ENCODE data around the gene CFAP157.
A peak's percentile ranks its signal among the peaks of the same experiment; 100 is the strongest.

Gene CFAP157

GRCh38 chr9:127717766-127718165, 11.0 kb downstream of the CFAP157 start:
- Mint-ChIP-seq H3K36me3 (no peaks in the 10 kb centered on the region), H3K4me3 (no peak overlapping the region), H3K27ac (no peak overlapping the region), H3K9me3 (ENCODE audit: low read depth) (no peaks in the 10 kb centered on the region), H3K27me3 (no peaks in the 10 kb centered on the region), H3K4me1 (ENCODE audit: low read depth) (peaks cover 37% of the 10 kb centered on the region)

- peak overlapping the region; percentile 11 for H3K4me3 Mint-ChIP-seq
- H3K27me3 Mint-ChIP-seq, result no peaks in the 10 kb centered on the region
- H3K27ac Mint-ChIP-seq, result peak overlapping the region; percentile 90
- peaks cover 33% of the 10 kb centered on the region for H3K4me1 Mint-ChIP-seq (ENCODE audit: low read depth)
- H3K9me3 Mint-ChIP-seq (ENCODE audit: low read depth), result no peaks in the 10 kb centered on the region
- no peaks in the 10 kb centered on the region for H3K36me3 Mint-ChIP-seq
Measured at GRCh38 chr9:127720031-127720864, 13.5 kb downstream of the CFAP157 start.

- Mint-ChIP-seq H3K27me3 (no peaks in the 10 kb centered on the region), H3K27ac (peak overlapping the region; percentile 79), H3K36me3 (no peaks in the 10 kb centered on the region), H3K4me1 (ENCODE audit: low read depth) (peaks cover 30% of the 10 kb centered on the region), H3K4me3 (peak overlapping the region; percentile 35), H3K9me3 (ENCODE audit: low read depth) (no peaks in the 10 kb centered on the region)
Measured at GRCh38 chr9:127720865-127721227, 14.1 kb downstream of the CFAP157 start.

- Mint-ChIP-seq H3K4me3 (peak overlapping the region; percentile 35), H3K36me3 (no peaks in the 10 kb centered on the region), H3K27me3 (no peaks in the 10 kb centered on the region), H3K27ac (peak overlapping the region; percentile 61), H3K4me1 (ENCODE audit: low read depth) (peaks cover 24% of the 10 kb centered on the region), H3K9me3 (ENCODE audit: low read depth) (no peaks in the 10 kb centered on the region)
Measured at GRCh38 chr9:127721391-127721821, 14.6 kb downstream of the CFAP157 start.

- H3K27ac Mint-ChIP-seq, result no peak overlapping the region
Measured at GRCh38 chr9:127722055-127722745, 15.4 kb downstream of the CFAP157 start.

GRCh38 chr9:127723013-127723412, 16.2 kb downstream of the CFAP157 start:
- Mint-ChIP-seq H3K4me1 (ENCODE audit: low read depth) (peaks cover 24% of the 10 kb centered on the region), H3K27me3 (no peaks in the 10 kb centered on the region), H3K36me3 (no peaks in the 10 kb centered on the region), H3K9me3 (ENCODE audit: low read depth) (no peaks in the 10 kb centered on the region), H3K27ac (no peak overlapping the region), H3K4me3 (no peak overlapping the region)

More at GRCh38 chr9:127722055-127722745, 15.4 kb downstream of the CFAP157 start:
- peaks cover 24% of the 10 kb centered on the region for H3K4me1 Mint-ChIP-seq (ENCODE audit: low read depth)
- no peaks in the 10 kb centered on the region for H3K27me3 Mint-ChIP-seq
- H3K4me3 Mint-ChIP-seq, result no peak overlapping the region
- H3K36me3 Mint-ChIP-seq, result no peaks in the 10 kb centered on the region
- no peaks in the 10 kb centered on the region for H3K9me3 Mint-ChIP-seq (ENCODE audit: low read depth)

- H3K36me3 Mint-ChIP-seq, result no peaks in the 10 kb centered on the region
- no peak overlapping the region for H3K27ac Mint-ChIP-seq
- no peaks in the 10 kb centered on the region for H3K27me3 Mint-ChIP-seq
- no peaks in the 10 kb centered on the region for H3K9me3 Mint-ChIP-seq (ENCODE audit: low read depth)
- peaks cover 24% of the 10 kb centered on the region for H3K4me1 Mint-ChIP-seq (ENCODE audit: low read depth)
- H3K4me3 Mint-ChIP-seq, result no peak overlapping the region
Measured at GRCh38 chr9:127723444-127723843, 16.7 kb downstream of the CFAP157 start.

- H3K27me3 Mint-ChIP-seq, result no peaks in the 10 kb centered on the region
- no peak overlapping the region for H3K4me3 Mint-ChIP-seq
- H3K36me3 Mint-ChIP-seq, result no peaks in the 10 kb centered on the region
- H3K27ac Mint-ChIP-seq, result no peak overlapping the region
- H3K9me3 Mint-ChIP-seq (ENCODE audit: low read depth), result no peaks in the 10 kb centered on the region
- peaks cover 24% of the 10 kb centered on the region for H3K4me1 Mint-ChIP-seq (ENCODE audit: low read depth)
Measured at GRCh38 chr9:127724012-127724411, 17.2 kb downstream of the CFAP157 start.

GRCh38 chr9:127726871-127727270, 20.1 kb downstream of the CFAP157 start:
- Mint-ChIP-seq H3K27ac (no peak overlapping the region), H3K9me3 (ENCODE audit: low read depth) (no peaks in the 10 kb centered on the region), H3K4me1 (ENCODE audit: low read depth) (peaks cover 2% of the 10 kb centered on the region)

GRCh38 chr9:127728808-127729207, 22.0 kb downstream of the CFAP157 start:
- no peak overlapping the region for H3K27ac Mint-ChIP-seq
- H3K9me3 Mint-ChIP-seq (ENCODE audit: low read depth), result no peaks in the 10 kb centered on the region
- peaks cover 4% of the 10 kb centered on the region for H3K4me1 Mint-ChIP-seq (ENCODE audit: low read depth)
- no peaks in the 10 kb centered on the region for H3K36me3 Mint-ChIP-seq
- H3K4me3 Mint-ChIP-seq, result no peak overlapping the region
- no peaks in the 10 kb centered on the region for H3K27me3 Mint-ChIP-seq

More at GRCh38 chr9:127726871-127727270, 20.1 kb downstream of the CFAP157 start:
- Mint-ChIP-seq H3K27me3 (no peaks in the 10 kb centered on the region), H3K36me3 (no peaks in the 10 kb centered on the region), H3K4me3 (no peak overlapping the region)

- Mint-ChIP-seq H3K27ac (no peak overlapping the region), H3K4me1 (ENCODE audit: low read depth) (peaks cover 9% of the 10 kb centered on the region)
Measured at GRCh38 chr9:127729522-127730256, 22.9 kb downstream of the CFAP157 start.

GRCh38 chr9:127730262-127730661, 23.5 kb downstream of the CFAP157 start:
- H3K27ac Mint-ChIP-seq, result no peak overlapping the region
- no peaks in the 10 kb centered on the region for H3K27me3 Mint-ChIP-seq
- H3K4me1 Mint-ChIP-seq (ENCODE audit: low read depth), result peaks cover 10% of the 10 kb centered on the region
- H3K4me3 Mint-ChIP-seq, result no peak overlapping the region
- no peaks in the 10 kb centered on the region for H3K9me3 Mint-ChIP-seq (ENCODE audit: low read depth)
- no peaks in the 10 kb centered on the region for H3K36me3 Mint-ChIP-seq

More at GRCh38 chr9:127729522-127730256, 22.9 kb downstream of the CFAP157 start:
- Mint-ChIP-seq H3K4me3 (no peak overlapping the region), H3K36me3 (no peaks in the 10 kb centered on the region), H3K9me3 (ENCODE audit: low read depth) (no peaks in the 10 kb centered on the region), H3K27me3 (no peaks in the 10 kb centered on the region)

- H3K27me3 Mint-ChIP-seq, result no peaks in the 10 kb centered on the region
- H3K4me1 Mint-ChIP-seq (ENCODE audit: low read depth), result peaks cover 15% of the 10 kb centered on the region
- H3K4me3 Mint-ChIP-seq, result no peak overlapping the region
- no peak overlapping the region for H3K27ac Mint-ChIP-seq
- no peaks in the 10 kb centered on the region for H3K9me3 Mint-ChIP-seq (ENCODE audit: low read depth)
- no peaks in the 10 kb centered on the region for H3K36me3 Mint-ChIP-seq
Measured at GRCh38 chr9:127730799-127731410, 24.1 kb downstream of the CFAP157 start.

- Mint-ChIP-seq H3K9me3 (ENCODE audit: low read depth) (no peaks in the 10 kb centered on the region), H3K27ac (no peak overlapping the region), H3K4me3 (no peak overlapping the region), H3K36me3 (no peaks in the 10 kb centered on the region), H3K4me1 (ENCODE audit: low read depth) (peaks cover 15% of the 10 kb centered on the region), H3K27me3 (no peaks in the 10 kb centered on the region)
Measured at GRCh38 chr9:127731938-127732337, 25.1 kb downstream of the CFAP157 start.
